OCI-LY1 (cell line): Measurements from ENCODE around the gene CRTAC1.

Source experiments
- H2AFZ ChIP-seq: fragments of 200-600 bp; sonication (generic), shearing (Covaris generic); 2 replicates; pipeline ENCODE4 v1.6.0; 2014; ENCODE audit warnings: antibody characterized with exemption, mild to moderate bottlenecking, low read length
- H3F3A ChIP-seq: fragments of 200-600 bp; sonication (generic), shearing (Covaris generic); 2 replicates; pipeline ENCODE4 v1.6.0; 2014; ENCODE audit warnings: mild to moderate bottlenecking, antibody characterized with exemption, low read length, moderate library complexity; ENCODE audit not compliant: insufficient read depth
- H3K27ac ChIP-seq: fragments of 200-600 bp; sonication (generic); 2 replicates; pipeline ENCODE4 v1.5.1; 2014; ENCODE audit warnings: low read length, mixed run types, mild to moderate bottlenecking, low read depth; ENCODE audit not compliant: poor library complexity, severe bottlenecking
- H3K27me3 ChIP-seq: fragments of 200-600 bp; sonication (generic); 2 replicates; pipeline ENCODE4 v1.6.0; 2014; ENCODE audit warnings: antibody characterized with exemption, mild to moderate bottlenecking, low read length, moderate library complexity; ENCODE audit not compliant: insufficient read depth
- H3K36me3 ChIP-seq: fragments of 200-600 bp; sonication (generic); 2 replicates; pipeline ENCODE4 v1.6.1; 2014; ENCODE audit warnings: mild to moderate bottlenecking, antibody characterized with exemption, low read length, moderate library complexity, mixed read lengths; ENCODE audit not compliant: insufficient read depth
- H3K4me1 ChIP-seq: fragments of 200-600 bp; sonication (generic); 2 replicates; pipeline ENCODE4 v1.5.1; 2014; ENCODE audit warnings: mild to moderate bottlenecking, low read length, moderate library complexity; ENCODE audit not compliant: insufficient read depth, severe bottlenecking
- H3K4me2 ChIP-seq: fragments of 200-600 bp; sonication (generic), shearing (Covaris generic); 2 replicates; pipeline ENCODE4 v1.6.1; 2014; ENCODE audit warnings: low read length
- H3K4me3 ChIP-seq: fragments of 200-600 bp; sonication (generic); 2 replicates; pipeline ENCODE4 v1.5.1; 2014; ENCODE audit warnings: low read length, low read depth, mild to moderate bottlenecking, mixed read lengths; ENCODE audit not compliant: poor library complexity, severe bottlenecking
- H3K79me2 ChIP-seq: fragments of 200-600 bp; shearing (Covaris generic); 2 replicates; pipeline ENCODE4 v1.6.1; 2016; ENCODE audit warnings: mixed run types, low read length, mixed read lengths; ENCODE audit not compliant: insufficient read depth
- H3K9ac ChIP-seq: fragments of 200-600 bp; sonication (generic), shearing (Covaris generic); 2 replicates; pipeline ENCODE4 v1.6.1; 2014; ENCODE audit warnings: mild to moderate bottlenecking, low read length, mixed read lengths
- H3K9me2 ChIP-seq: fragments of 200-600 bp; sonication (generic), shearing (Covaris generic); 2 replicates; pipeline ENCODE4 v1.6.1; 2014; ENCODE audit warnings: low read depth, mild to moderate bottlenecking, low read length, mixed read lengths
- H3K9me3 ChIP-seq: fragments of 200-600 bp; shearing (Covaris generic); 2 replicates; pipeline ENCODE4 v1.6.1; 2014; ENCODE audit warnings: low read length, mixed read lengths
- H4K20me1 ChIP-seq: fragments of 200-600 bp; sonication (generic), shearing (Covaris generic); 2 replicates; pipeline ENCODE4 v1.6.0; 2016; ENCODE audit warnings: mild to moderate bottlenecking, low read length; ENCODE audit not compliant: insufficient read depth
- CTCF ChIP-seq: fragments of 200-600 bp; sonication (generic), shearing (Covaris generic); IDR thresholded peaks from 2 replicates; pipeline ENCODE4 v1.5.1; 2017; ENCODE audit warnings: mild to moderate bottlenecking, antibody characterized with exemption, low read length, moderate library complexity, mixed read lengths
- EZH2 ChIP-seq: fragments of 200-600 bp; sonication (generic), shearing (Covaris generic); IDR thresholded peaks from 2 replicates; pipeline ENCODE4 v1.8.0; 2017; ENCODE audit warnings: borderline replicate concordance, mixed run types, mild to moderate bottlenecking, antibody characterized with exemption, low read length, moderate library complexity, mixed read lengths

Gene CRTAC1

DNA sequence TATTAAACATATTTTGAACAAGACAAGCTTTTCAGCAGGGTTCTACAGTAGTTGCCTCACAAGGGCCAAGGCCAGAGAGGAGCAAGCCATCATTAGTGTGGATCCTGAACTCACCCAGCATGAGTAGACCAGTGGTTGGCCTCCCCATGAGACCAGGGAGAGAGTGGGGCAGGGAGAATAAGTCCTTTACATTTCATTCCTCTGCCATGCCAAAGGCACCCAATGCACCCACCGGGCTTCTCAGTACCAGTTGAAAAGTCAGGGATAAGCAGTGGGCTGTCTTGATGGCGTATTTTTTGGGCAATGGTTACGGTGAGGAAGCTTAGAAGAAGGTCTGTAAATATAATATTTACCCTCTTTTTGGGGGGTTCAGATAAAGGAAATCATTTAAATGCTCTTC lies 16.6 kb downstream of the CRTAC1 start:
- TF ChIP-seq CTCF (no peak), EZH2 (no peak)
- Histone ChIP-seq H3K27me3 (no peaks in the 10 kb centered on the region), H3K36me3 (no peaks in the 10 kb centered on the region), H3K4me3 (no peak overlapping the region), H3K27ac (no peak overlapping the region), H3K79me2 (no peaks in the 10 kb centered on the region), H3K9me2 (no peaks in the 10 kb centered on the region), H3K4me2 (no peak overlapping the region), H4K20me1 (no peaks in the 10 kb centered on the region), H2AFZ (no peak overlapping the region), H3K4me1 (no peaks in the 10 kb centered on the region), H3K9ac (no peak overlapping the region), H3F3A (no peaks in the 10 kb centered on the region), H3K9me3 (no peaks in the 10 kb centered on the region)

GRCh38 chr10:98013122-98013521 lies 17.3 kb downstream of the CRTAC1 start:
- Histone ChIP-seq H3K4me1 (no peaks in the 10 kb centered on the region), H3K9ac (no peak overlapping the region), H3K9me2 (no peaks in the 10 kb centered on the region), H3K27me3 (no peaks in the 10 kb centered on the region), H3K4me2 (no peak overlapping the region), H4K20me1 (no peaks in the 10 kb centered on the region), H2AFZ (no peak overlapping the region), H3K79me2 (no peaks in the 10 kb centered on the region), H3K27ac (no peak overlapping the region), H3K4me3 (no peak overlapping the region), H3K36me3 (no peaks in the 10 kb centered on the region), H3K9me3 (no peaks in the 10 kb centered on the region), H3F3A (no peaks in the 10 kb centered on the region)
- TF ChIP-seq CTCF (no peak), EZH2 (no peak)

DNA sequence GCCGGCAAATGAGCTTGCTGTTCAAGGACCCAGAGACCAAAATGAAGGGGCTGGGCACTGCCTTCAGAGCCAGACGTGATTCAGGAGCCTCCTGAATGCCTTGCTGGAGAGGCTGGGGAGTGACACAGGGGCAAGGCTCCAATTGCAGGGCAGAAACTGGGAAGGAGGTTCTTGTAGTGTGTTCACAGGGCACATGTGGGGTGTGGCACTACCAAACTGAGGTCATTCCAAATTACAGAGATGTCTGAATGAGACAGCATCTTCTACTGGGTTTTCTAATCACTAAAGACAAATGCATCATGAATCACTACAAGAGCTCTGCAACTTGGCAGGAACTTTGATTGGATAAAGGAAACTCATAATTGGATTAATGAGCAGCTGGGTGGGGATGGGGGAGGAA lies 17.8 kb downstream of the CRTAC1 start:
- Histone ChIP-seq H3F3A (no peaks in the 10 kb centered on the region), H3K4me1 (no peaks in the 10 kb centered on the region), H3K36me3 (no peaks in the 10 kb centered on the region), H3K9ac (no peak overlapping the region), H3K27ac (no peak overlapping the region), H4K20me1 (no peaks in the 10 kb centered on the region), H3K4me3 (no peak overlapping the region), H2AFZ (no peak overlapping the region), H3K9me2 (no peaks in the 10 kb centered on the region), H3K4me2 (no peak overlapping the region), H3K79me2 (no peaks in the 10 kb centered on the region), H3K9me3 (no peaks in the 10 kb centered on the region), H3K27me3 (no peaks in the 10 kb centered on the region)
- TF ChIP-seq EZH2: no peak
- no peak for TF ChIP-seq CTCF
